HG03066 (cell line): ENCODE data around the gene APOBEC3B.
"Not testable (repeated sequence)": the region's sequence is repeated elsewhere in the genome, so short reads cannot be mapped to it uniquely, and the experiment has no call there.

Experiments used
- ATAC-seq: cut with Tn5 transposase; IDR thresholded peaks from one replicate; pipeline ENCODE4 v1.9.1; 2021; ENCODE audit warnings: low read depth; ENCODE audit not compliant: unreplicated experiment

Gene APOBEC3B

DNA sequence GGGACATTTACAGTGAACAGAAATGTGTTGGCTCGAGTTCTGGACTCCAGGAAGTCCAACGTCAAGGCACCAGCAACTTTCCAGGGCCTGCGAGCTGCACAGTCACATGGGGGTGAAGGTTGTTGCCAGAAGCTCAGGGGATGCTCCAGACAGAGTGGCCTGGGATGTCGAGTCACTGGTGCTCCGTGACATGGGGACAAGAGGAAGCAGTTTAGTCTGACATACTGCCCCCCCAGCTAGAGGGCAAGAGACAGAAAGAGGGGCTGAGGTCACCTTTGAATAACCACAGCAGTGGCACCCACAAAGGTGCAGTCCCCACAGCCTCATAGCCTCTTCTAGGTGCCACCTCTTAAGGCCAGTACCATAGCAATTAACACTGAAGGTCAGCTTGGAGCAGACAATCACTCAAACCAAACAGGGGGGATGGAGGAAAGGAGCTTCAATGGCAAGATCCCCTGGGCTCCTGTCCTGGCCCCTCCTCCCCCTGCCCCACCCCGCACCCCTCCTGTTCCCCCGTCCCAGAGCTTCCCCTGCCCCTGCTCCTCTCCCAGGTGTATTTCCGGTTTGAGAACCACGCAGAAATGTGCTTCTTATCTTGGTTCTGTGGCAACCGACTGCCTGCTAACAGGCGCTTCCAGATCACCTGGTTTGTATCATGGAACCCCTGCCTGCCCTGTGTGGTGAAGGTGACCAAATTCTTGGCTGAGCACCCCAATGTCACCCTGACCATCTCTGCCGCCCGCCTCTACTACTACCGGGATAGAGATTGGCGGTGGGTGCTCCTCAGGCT is 42.6 kb downstream of the APOBEC3B start:
- no peak for ATAC-seq

DNA sequence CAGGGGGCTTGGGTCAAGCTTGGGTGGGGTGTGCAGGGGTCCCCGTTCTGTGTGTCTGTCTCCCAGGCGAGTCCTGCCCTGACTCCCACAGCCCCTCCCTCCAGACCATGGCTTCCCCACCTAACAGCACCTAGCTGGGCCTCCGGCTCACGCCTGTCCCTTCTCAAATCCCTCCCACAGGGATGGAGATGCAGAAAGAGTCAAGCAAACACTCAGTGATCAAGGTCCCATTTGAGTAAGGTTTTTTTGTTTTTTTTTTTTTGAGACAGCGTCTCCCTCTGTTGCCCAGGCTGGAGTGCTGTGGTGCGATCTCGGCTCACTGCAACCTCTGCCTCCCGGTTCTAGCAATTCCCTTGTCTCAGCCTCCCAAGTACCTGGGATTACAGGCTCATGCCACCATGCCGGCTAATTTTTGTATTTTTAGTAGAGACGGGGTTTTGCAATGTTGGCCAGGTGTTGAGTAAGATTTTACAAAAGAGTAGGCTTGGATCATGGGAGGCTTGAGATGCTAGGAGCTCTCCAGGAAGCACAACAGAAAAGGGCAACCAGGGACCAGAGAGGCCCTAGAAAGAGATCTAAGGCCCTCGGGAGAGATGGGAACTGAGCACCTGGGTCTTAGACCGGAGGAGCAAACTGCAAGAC is 44.5 kb downstream of the APOBEC3B start:
- ATAC-seq: no peak

DNA sequence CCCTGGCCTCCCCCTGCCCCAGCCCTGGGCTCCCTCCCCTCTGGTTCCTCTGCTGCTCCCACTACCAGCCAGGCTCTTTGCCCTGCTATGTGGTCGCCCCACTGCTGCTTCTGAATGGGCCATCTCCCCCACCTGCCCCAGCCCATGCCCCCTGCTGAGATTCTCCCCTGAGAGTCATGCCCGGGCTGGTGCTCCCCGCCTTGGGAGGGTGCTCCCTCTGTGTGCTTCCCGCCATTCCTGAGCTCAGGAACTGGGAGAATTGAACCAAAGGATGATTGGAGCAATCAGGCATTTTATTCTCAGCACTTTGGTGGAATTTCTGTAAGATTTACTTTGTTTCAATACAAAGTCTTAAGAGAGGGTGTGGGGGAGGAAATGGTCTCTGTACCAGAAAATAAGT is 45.6 kb downstream of the APOBEC3B start:
- no peak for ATAC-seq

DNA sequence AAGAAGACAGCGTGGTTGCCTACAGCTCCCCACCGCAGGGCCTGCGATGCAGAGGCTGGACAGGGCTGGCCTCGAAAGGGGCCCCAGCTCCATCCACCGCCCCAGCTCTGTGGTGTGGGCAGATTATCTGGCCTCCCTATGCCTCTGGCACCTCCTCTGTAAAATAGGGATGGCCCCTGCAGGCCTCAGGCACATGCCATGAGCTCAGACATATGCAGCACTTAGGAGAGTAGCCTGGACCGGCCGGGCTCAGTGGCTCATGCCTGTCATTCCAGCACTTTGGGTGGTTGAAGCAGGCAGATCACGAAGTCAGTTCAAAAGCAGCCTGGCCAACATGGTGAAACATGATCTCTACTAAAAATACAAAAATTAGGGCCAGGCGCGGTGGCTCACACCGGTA is 46.1 kb downstream of the APOBEC3B start:
- ATAC-seq: no peak

DNA sequence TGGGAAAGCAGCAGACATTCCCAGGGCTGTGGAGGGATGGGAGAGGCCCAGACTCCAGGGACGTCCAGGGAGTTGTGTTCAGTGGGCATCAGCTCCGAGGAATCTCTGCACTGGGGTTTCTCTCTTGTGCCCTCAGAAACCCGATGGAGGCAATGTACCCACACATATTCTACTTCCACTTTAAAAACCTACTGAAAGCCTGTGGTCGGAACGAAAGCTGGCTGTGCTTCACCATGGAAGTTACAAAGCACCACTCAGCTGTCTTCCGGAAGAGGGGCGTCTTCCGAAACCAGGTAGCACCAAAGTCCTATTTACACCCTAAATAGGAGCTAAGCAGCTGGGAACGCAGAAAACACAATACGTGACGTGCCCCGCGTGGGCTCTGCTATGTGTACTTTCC is 47.1 kb downstream of the APOBEC3B start:
- ATAC-seq: no peak

DNA sequence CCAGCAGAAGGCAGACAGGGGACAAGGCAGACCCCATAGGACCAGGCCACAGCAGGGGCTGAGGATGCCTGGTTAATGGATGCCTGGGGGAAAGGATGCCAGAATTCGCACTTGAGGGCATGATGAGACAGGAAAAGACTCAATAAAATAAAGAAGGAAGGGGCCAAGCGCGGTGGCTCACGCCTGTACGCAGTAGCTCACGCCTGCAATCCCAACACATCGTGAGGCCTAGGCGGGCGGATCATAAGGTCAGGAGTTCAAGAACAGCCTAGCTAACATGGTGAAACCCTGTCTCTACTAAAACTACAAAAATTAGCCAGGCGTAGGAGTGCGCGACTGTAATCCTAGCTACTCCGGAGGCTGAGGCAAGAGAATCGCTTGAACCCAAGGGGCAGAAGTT is 48.6 kb downstream of the APOBEC3B start:
- ATAC-seq: no peak

DNA sequence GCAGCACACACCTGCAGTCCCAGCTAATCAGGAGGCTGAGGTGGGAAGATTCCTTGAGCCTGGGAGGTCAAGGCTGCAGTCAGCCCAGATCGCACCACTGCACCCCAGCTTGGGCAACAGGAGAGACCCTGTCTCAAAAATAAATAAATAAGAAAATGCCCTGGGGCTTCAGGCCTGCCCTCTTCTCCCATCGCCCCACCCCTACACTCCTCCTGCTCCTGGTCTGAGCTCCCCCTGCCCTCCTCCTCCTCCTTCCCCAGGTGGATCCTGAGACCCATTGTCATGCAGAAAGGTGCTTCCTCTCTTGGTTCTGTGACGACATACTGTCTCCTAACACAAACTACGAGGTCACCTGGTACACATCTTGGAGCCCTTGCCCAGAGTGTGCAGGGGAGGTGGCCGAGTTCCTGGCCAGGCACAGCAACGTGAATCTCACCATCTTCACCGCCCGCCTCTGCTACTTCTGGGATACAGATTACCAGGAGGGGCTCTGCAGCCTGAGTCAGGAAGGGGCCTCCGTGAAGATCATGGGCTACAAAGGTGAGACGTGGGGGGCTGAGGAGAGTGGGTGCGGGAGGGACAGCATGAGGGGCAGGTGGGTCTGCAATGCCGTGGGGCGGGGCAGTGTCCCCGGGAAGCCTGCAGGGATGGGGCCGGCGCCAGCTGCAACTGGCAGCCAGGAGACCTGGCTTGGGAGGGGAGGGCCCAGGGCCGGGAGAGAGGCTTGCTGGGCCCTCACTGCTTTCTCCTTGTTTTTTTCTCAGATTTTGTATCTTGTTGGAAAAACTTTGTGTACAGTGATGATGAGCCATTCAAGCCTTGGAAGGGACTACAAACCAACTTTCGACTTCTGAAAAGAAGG is 49.5 kb downstream of the APOBEC3B start:
- ATAC-seq: not testable (repeated sequence)

DNA sequence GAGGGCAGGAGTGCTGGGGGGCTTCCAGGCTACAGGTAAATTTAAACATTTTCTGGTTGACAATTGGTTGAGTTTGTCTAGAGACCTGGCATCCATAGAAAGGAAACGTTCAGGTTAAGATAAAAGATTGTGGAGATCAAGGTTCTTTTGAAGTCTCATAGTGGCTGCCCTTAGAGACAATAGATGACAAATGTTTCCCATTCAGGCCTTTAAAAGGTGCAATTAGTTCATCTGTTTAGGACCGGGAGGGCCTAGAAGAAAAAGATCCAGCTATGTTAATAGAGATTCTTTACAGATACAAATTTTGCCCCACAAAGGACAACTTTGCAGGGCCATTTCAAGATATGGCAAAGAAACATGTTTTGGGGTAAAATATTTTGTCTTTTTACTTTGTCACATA is 54.9 kb downstream of the APOBEC3B start:
- ATAC-seq: not testable (repeated sequence)

DNA sequence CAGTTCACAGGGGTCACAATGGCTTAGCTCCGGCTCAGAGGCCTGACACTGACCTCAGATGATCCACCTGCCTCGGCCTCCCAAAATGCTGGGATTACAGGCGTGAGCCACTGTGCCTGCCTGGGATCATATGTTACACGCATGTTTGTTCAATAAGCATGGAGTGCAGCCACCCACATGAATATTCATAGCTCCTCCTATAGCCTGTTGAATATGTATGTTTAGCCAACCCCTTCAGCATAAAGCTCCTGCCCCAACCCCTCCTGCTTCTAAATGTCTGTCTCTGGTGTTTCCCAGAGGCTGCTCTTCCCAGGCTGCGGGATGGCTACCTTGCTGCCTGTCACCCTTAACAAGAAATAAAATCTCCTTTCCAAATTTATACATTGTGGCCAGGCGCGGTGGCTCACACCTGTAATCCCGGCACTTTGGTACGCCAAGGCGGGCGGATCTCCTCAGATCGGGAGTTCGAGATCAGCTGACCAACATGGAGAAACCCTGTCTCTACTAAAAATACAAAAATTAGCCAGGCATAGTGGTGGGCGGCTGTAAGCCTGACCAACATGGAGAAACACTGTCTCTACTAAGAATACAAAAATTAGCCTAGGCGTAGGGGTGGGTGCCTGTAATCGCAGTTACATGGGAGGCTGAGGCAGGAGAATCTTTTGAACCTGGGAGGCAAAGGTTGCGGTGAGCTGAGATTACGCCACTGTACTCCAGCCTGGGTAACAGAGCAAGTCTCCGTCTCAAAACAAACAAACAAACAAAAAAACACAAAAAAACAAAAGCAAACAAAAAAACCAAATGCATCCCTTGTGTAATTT is 57.4 kb downstream of the APOBEC3B start:
- no peak for ATAC-seq

DNA sequence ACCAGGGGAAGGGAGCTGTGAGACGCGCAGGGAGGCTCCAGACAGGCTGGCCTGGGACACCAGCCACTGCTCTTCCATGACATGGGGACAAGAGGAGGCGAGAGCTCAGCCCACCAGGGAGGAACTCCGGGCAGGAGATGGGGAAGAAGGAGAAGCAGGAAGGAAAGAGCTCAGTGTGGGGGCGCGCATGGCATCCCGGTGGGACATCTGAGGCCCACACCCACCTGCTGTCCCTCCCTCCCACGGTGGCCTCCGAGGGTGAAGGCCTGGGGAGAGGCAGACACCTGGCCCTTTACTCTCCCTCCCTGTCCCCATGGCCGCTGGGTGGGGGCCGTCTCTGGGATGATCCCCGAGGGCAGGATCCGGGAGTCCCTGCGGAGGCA is 58.0 kb downstream of the APOBEC3B start:
- ATAC-seq: peak; percentile 9

DNA sequence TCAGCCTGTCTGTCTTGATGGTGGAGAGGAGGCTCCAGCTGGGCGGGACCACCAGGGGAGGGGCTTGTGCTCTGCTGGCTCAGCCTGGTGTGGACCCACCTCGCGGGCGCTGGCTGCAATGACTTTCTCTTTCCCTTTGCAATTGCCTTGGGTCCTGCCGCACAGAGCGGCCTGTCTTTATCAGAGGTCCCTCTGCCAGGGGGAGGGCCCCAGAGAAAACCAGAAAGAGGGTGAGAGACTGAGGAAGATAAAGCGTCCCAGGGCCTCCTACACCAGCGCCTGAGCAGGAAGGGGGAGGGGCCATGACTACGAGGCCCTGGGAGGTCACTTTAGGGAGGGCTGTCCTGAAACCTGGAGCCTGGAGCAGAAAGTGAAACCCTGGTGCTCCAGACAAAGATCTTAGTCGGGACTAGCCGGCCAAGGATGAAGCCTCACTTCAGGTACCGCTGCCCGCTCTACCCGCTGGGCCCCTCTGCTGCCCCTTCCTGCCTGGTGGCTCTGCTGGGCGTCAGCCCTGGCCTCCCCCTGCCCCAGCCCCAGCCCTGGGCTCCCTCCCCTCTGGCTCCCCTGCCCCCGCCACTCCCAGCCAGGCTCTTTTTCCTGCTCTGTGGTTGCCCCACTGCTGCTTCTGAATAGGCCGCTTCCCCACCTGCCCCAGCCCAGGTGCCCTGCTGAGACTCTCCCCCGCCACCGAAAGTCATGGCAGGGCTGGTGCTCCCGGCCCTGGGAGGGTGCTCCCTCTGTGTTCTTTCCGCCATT is 58.6 kb downstream of the APOBEC3B start, which contains the start of gene APOBEC3F:
TSS of gene APOBEC3F (plus strand) at position 327 of the 759 bp plus-strand sequence. CDS start at position 424, 97 bp downstream.
- peak; percentile 84 for ATAC-seq

DNA sequence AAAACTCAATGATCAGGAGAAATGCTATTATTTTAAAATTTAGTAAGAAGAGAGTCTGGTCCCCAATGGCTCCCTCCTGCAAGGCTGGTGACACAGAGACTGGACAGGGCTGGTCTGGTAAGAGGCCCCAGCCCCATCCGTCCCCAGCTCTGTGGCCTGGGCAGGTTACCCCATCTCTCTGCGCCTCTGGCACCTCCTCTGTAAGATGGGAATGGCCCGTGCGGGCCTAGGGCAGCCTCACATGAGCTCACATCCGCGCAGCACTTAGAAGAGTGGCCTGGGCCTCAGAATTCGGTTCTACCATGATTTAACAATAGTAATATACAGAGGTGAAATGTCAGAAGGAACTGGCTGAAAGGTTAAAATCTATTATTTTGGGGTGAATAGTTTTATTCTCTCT is 59.8 kb downstream of the APOBEC3B start:
- no peak for ATAC-seq
